ENCODE measurements around the gene RRP15. TPM values are rescaled to one million over a fixed set of nuclear protein-coding genes. Genes with fewer than 3 reads are reported as not detected.

Gene RRP15
- total and polyA plus RNA-seq, 2 experiments from 2014 or later, result 19.8 to 86.5 TPM

GRCh38 chr1:218367118-218367517 is 82.0 kb downstream of the RRP15 start:
- Histone ChIP-seq H3K27ac (ENCODE audit: low read depth) (no peak overlapping the region), H4K20me1 (replicated peaks; ENCODE audit: insufficient read depth) (no peaks in the 10 kb centered on the region), H2AFZ (no peak overlapping the region), H3K9me2 (ENCODE audit: insufficient read depth) (0 out of 2 replicates have a peak, but pooled peaks cover 2% of the 10 kb centered on the region), H3K27me3 (ENCODE audit: insufficient read depth) (no peaks in the 10 kb centered on the region), H3K4me1 (ENCODE audit: insufficient read depth) (no peaks in the 10 kb centered on the region), H3K79me2 (replicated peaks; ENCODE audit: insufficient read depth) (no peaks in the 10 kb centered on the region), H3K36me3 (ENCODE audit: insufficient read depth) (no peaks in the 10 kb centered on the region), H3F3A (replicated peaks; ENCODE audit: low read depth) (no peaks in the 10 kb centered on the region), H3K4me2 (no peak overlapping the region), H3K4me3 (no peak overlapping the region)
- TF ChIP-seq JUNB (IDR thresholded peaks at IDR 0.05; ENCODE audit: unreplicated experiment), result no peak
- TF ChIP-seq EZH2 (IDR thresholded peaks at IDR 0.05; ENCODE audit: low read depth, unreplicated experiment), result no peak
- no peak for TF ChIP-seq STAT1 (IDR thresholded peaks at IDR 0.05; ENCODE audit: unreplicated experiment)
- H3K36me3 Mint-ChIP-seq (ENCODE audit: low read depth), result no peaks in the 10 kb centered on the region
- H3K27ac Mint-ChIP-seq, result no peak overlapping the region
- no peaks in the 10 kb centered on the region for H3K9me3 Mint-ChIP-seq
- peaks cover 6% of the 10 kb centered on the region; the same call in 1 of the 3 replicates for H3K4me1 Mint-ChIP-seq
- DNase-seq (ENCODE audit: low spot score), result no peak
- H3K27me3 Mint-ChIP-seq (ENCODE audit: insufficient read depth, low read depth, poor library complexity), result no peaks in the 10 kb centered on the region
- ATAC-seq, result no peak
- no peak overlapping the region for H3K4me3 Mint-ChIP-seq

GRCh38 chr1:218368686-218369085 is 83.6 kb downstream of the RRP15 start:
- Mint-ChIP-seq H3K4me3 (no peak overlapping the region), H3K27me3 (ENCODE audit: insufficient read depth, low read depth, poor library complexity) (peaks cover 2% of the 10 kb centered on the region), H3K27ac (no peak overlapping the region), H3K36me3 (ENCODE audit: low read depth) (no peaks in the 10 kb centered on the region), H3K4me1 (peaks cover 6% of the 10 kb centered on the region; the same call in 1 of the 3 replicates), H3K9me3 (no peaks in the 10 kb centered on the region)
- no peak for ATAC-seq
- Histone ChIP-seq H3K4me2 (no peak overlapping the region), H4K20me1 (replicated peaks; ENCODE audit: insufficient read depth) (no peaks in the 10 kb centered on the region), H3K27ac (ENCODE audit: low read depth) (no peak overlapping the region), H3K9me2 (ENCODE audit: insufficient read depth) (0 out of 2 replicates have a peak, but pooled peaks cover 2% of the 10 kb centered on the region), H3K4me3 (no peak overlapping the region), H3F3A (replicated peaks; ENCODE audit: low read depth) (no peaks in the 10 kb centered on the region), H3K79me2 (replicated peaks; ENCODE audit: insufficient read depth) (no peaks in the 10 kb centered on the region), H3K27me3 (ENCODE audit: insufficient read depth) (no peaks in the 10 kb centered on the region), H2AFZ (no peak overlapping the region), H3K36me3 (ENCODE audit: insufficient read depth) (no peaks in the 10 kb centered on the region), H3K4me1 (ENCODE audit: insufficient read depth) (no peaks in the 10 kb centered on the region)
- no peak for DNase-seq (ENCODE audit: low spot score)
- TF ChIP-seq NANOG (IDR thresholded peaks at IDR 0.05; ENCODE audit: borderline replicate concordance), result no peak
- TF ChIP-seq, protein P1, sequence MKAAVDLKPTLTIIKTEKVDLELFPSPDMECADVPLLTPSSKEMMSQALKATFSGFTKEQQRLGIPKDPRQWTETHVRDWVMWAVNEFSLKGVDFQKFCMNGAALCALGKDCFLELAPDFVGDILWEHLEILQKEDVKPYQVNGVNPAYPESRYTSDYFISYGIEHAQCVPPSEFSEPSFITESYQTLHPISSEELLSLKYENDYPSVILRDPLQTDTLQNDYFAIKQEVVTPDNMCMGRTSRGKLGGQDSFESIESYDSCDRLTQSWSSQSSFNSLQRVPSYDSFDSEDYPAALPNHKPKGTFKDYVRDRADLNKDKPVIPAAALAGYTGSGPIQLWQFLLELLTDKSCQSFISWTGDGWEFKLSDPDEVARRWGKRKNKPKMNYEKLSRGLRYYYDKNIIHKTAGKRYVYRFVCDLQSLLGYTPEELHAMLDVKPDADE (IDR thresholded peaks at IDR 0.05), result no peak
- TF ChIP-seq, protein P2, sequence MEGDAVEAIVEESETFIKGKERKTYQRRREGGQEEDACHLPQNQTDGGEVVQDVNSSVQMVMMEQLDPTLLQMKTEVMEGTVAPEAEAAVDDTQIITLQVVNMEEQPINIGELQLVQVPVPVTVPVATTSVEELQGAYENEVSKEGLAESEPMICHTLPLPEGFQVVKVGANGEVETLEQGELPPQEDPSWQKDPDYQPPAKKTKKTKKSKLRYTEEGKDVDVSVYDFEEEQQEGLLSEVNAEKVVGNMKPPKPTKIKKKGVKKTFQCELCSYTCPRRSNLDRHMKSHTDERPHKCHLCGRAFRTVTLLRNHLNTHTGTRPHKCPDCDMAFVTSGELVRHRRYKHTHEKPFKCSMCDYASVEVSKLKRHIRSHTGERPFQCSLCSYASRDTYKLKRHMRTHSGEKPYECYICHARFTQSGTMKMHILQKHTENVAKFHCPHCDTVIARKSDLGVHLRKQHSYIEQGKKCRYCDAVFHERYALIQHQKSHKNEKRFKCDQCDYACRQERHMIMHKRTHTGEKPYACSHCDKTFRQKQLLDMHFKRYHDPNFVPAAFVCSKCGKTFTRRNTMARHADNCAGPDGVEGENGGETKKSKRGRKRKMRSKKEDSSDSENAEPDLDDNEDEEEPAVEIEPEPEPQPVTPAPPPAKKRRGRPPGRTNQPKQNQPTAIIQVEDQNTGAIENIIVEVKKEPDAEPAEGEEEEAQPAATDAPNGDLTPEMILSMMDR (conservative IDR thresholded peaks at IDR 0.05; ENCODE audit: low read depth in 2 of 2), result no peak
- TF ChIP-seq, protein P3, sequence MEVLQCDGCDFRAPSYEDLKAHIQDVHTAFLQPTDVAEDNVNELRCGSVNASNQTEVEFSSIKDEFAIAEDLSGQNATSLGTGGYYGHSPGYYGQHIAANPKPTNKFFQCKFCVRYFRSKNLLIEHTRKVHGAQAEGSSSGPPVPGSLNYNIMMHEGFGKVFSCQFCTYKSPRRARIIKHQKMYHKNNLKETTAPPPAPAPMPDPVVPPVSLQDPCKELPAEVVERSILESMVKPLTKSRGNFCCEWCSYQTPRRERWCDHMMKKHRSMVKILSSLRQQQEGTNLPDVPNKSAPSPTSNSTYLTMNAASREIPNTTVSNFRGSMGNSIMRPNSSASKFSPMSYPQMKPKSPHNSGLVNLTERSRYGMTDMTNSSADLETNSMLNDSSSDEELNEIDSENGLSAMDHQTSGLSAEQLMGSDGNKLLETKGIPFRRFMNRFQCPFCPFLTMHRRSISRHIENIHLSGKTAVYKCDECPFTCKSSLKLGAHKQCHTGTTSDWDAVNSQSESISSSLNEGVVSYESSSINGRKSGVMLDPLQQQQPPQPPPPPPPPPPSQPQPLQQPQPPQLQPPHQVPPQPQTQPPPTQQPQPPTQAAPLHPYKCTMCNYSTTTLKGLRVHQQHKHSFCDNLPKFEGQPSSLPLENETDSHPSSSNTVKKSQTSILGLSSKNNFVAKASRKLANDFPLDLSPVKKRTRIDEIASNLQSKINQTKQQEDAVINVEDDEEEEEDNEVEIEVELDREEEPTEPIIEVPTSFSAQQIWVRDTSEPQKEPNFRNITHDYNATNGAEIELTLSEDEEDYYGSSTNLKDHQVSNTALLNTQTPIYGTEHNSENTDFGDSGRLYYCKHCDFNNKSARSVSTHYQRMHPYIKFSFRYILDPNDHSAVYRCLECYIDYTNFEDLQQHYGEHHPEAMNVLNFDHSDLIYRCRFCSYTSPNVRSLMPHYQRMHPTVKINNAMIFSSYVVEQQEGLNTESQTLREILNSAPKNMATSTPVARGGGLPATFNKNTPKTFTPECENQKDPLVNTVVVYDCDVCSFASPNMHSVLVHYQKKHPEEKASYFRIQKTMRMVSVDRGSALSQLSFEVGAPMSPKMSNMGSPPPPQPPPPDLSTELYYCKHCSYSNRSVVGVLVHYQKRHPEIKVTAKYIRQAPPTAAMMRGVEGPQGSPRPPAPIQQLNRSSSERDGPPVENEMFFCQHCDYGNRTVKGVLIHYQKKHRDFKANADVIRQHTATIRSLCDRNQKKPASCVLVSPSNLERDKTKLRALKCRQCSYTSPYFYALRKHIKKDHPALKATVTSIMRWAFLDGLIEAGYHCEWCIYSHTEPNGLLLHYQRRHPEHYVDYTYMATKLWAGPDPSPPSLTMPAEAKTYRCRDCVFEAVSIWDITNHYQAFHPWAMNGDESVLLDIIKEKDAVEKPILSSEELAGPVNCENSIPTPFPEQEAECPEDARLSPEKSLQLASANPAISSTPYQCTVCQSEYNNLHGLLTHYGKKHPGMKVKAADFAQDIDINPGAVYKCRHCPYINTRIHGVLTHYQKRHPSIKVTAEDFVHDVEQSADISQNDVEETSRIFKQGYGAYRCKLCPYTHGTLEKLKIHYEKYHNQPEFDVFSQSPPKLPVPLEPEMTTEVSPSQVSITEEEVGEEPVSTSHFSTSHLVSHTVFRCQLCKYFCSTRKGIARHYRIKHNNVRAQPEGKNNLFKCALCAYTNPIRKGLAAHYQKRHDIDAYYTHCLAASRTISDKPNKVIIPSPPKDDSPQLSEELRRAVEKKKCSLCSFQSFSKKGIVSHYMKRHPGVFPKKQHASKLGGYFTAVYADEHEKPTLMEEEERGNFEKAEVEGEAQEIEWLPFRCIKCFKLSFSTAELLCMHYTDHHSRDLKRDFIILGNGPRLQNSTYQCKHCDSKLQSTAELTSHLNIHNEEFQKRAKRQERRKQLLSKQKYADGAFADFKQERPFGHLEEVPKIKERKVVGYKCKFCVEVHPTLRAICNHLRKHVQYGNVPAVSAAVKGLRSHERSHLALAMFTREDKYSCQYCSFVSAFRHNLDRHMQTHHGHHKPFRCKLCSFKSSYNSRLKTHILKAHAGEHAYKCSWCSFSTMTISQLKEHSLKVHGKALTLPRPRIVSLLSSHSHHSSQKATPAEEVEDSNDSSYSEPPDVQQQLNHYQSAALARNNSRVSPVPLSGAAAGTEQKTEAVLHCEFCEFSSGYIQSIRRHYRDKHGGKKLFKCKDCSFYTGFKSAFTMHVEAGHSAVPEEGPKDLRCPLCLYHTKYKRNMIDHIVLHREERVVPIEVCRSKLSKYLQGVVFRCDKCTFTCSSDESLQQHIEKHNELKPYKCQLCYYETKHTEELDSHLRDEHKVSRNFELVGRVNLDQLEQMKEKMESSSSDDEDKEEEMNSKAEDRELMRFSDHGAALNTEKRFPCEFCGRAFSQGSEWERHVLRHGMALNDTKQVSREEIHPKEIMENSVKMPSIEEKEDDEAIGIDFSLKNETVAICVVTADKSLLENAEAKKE (CRISPR knock-in tag; IDR thresholded peaks at IDR 0.05), result no peak
